GM21528 (cell line): ENCODE measurements around the gene ARL5C.
"Not testable (repeated sequence)": the region's sequence is repeated elsewhere in the genome, so short reads cannot be mapped to it uniquely, and the experiment has no call there.

Source experiments
- ATAC-seq: cut with Tn5 transposase; IDR thresholded peaks from one replicate; pipeline ENCODE4 v1.9.1; 2021; ENCODE audit warnings: mild to moderate bottlenecking, moderate library complexity; ENCODE audit not compliant: unreplicated experiment, low FRiP score

ARL5C gene

DNA sequence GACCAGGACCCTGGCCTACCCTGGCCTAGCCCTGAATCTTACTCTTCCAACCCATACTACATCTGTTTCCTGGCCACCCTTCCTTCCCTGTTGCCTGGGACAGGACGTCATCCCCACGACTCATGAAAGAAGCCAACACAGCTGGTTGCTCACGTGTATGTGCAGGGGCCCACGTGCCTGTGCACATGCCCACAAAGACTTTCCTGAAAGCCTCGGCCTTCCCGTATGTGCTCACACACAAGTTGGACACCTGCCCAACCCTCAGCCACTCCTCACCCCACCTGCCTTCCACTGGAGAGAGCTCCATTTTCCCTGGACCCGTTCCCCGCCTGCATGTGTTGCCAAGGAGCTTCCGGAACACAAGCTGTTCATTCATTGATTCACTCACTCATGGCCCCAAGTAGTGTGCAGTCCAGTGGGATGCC lies 21.5 kb downstream of the ARL5C start:
- ATAC-seq, result no peak

GRCh38 chr17:39143552-39144093 lies 22.3 kb downstream of the ARL5C start:
- no peak for ATAC-seq

DNA sequence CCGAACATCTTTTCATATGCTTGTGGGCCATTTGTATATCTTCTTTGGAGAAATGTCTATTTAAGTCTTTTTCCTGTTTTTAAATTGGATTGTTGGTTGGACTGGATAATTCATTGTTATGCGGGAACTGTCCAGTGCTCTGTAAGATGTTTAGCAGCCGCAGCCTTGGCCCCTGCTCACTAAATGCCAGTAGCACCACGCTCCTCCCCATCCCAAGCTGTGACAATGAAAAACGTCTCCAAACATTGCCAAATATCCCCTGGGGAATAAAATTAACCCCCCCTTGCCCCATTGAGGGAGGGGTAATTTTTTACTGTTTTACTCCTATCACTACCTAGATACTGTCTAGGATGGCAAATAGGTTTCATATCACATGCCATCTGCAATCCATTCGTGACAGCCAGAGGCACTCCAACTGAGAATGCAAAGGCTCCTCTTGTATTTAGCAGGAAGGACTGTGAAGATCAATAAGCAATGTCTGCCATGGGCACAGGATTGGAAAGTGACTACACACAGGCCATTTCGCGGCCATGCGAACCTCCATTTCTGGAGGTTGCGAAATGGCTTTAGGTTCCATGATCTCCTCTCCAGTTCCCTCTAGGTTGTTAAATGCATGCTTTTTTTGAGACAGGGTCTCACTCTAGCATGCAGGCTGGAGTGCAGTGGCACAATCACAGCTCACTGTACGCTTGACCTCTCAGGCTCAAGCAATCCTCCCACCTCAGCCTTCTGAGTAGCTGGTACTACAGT lies 23.9 kb downstream of the ARL5C start:
- no peak for ATAC-seq

- ATAC-seq, result no peak
Measured at GRCh38 chr17:39141294-39141693, 24.7 kb downstream of the ARL5C start.

- ATAC-seq, result no peak
Measured at GRCh38 chr17:39139561-39139960, 26.4 kb downstream of the ARL5C start.

GRCh38 chr17:39139161-39139511 lies 26.8 kb downstream of the ARL5C start:
- ATAC-seq, result no peak

GRCh38 chr17:39138431-39139160 lies 27.4 kb downstream of the ARL5C start:
- ATAC-seq, result no peak

DNA sequence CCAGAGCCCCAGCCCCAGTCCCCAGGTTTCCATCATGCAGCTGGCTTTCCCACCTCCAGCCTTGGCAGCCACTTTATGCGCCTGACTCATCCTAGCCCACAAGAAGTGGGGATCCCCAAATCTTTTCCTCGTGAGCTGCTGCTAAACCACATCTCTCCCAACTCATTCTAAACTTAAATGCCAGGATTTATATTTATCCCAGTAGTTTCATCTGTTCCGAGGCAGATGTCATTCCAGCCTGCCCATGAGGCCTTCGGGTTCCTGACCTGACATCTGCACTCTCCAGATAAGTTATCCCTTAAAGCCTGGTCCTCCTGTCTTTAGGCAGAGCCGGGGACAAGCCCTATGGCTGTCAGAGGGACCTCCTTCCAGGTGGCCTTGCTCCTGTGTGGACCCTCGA lies 31.1 kb downstream of the ARL5C start:
- no peak for ATAC-seq

DNA sequence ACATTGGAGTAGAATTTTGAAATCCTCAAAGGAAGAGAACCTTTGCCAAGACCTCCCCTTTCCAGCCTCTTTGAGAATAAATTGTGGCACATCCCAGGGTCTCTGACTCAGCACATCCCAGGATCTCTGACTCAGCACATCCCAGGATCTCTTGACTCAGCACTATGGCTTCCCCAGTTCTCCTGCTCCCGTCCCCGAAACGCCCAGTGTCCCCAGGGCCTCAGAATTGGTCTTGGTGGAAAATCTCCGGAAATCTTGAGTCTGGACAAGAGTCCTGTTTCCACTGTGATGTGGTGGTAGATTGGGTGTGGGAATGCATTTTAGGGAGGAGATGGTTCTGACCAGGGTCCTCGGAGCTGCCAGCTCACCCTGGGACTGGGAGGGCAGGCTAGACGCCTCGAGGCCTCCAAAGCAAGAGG lies 33.8 kb downstream of the ARL5C start:
- no peak for ATAC-seq

DNA sequence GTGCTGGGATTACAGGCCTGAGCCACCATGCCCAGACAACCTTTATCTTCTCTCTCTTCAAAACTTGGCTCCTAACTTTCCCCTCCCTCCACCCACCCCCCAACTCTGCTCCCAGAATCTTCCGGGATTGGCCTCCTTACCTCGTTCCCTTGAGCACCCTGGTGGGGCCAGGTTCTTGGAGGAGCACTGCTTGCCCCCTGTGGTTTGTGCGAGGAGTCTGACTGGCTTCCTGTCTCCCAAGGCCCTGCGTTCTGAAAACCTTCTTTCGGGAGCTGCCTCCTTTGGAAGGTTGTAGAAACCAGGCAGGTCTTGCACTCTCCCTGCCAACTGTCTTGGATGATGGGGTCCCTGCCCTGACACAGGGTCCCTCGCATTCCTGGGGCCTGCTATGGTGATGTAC lies 34.3 kb downstream of the ARL5C start:
- ATAC-seq, result no peak

- no peak for ATAC-seq
Measured at GRCh38 chr17:39130205-39130604, 35.8 kb downstream of the ARL5C start.

GRCh38 chr17:39129544-39129943 lies 36.4 kb downstream of the ARL5C start:
- not testable (repeated sequence) for ATAC-seq

DNA sequence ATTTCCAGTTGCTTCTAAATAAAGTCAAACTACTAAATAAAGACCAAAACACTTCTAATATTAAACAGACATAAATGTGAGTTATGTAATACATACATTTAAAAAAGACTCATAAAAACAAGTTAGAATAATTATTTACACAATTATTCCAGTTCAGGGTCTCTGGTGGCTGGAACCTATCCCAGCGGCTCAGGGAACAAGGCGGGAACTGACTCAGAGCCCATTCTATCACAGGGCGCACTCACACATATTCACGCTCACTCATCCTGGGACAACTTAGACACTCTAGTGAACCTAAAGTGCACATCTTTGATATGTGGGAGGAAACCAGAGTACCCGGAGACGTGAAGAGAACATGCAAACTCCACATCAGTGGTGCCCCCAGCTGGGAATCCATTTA lies 39.5 kb downstream of the ARL5C start:
- ATAC-seq, result no peak

DNA sequence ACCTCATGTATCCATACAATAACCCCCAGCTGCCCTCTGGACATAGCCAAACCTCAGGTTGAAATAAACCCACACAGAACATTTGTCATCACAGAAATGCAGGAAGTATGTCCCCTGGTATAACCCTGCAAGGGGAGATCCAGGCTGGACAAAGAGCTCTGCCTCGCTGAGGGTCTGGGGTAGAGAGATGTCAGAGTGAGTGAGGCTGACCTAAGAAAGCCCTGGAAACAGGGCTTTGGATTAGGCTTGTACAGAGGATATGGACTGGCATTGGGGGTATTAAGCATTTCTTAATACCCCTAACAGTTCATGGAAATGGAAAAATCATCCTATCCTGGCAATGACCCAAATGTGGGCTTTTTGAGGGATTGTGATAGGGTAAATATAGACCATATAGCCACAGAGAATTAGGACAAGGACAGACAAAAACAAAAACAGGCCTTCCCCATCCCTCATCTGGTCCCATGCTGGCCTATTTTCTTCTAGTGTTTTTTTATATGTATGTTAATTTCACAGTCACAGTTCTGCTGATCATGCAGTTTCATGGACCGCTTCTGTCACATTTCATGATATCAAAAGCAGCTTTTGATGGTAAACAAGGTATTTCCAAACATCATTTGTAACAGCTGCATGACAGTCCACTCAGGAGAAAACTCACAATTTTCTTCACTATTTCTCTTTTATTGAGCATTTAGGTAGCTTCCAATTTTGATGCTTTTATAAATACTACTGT lies 40.7 kb downstream of the ARL5C start:
- ATAC-seq, result no peak

- ATAC-seq, result no peak
Measured at GRCh38 chr17:39123627-39124026, 42.3 kb downstream of the ARL5C start.

GRCh38 chr17:39122991-39123390 lies 43.0 kb downstream of the ARL5C start:
- ATAC-seq, result no peak

GRCh38 chr17:39121919-39122318 lies 44.0 kb downstream of the ARL5C start:
- not testable (repeated sequence) for ATAC-seq

- ATAC-seq, result no peak
Measured at GRCh38 chr17:39118674-39119419, 47.1 kb downstream of the ARL5C start.

DNA sequence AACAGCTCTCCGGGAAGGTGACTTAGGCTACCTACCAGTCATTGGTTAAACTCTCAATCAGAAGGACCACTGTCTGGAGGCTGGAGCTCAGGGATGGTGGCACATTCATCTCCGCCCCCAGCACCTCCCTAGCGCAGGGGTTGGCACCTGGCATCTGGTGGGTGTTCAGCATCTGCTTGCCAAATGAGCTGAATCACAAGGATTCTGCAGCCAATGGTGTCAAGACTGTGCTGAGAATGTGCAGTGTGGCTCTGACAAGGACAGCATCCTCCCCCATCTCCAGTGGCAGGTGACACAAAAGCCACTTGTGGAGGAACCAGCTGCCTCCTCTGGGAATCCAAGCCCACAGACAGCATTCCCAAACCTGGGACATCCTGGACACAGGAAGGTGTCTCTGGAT lies 49.7 kb downstream of the ARL5C start:
- ATAC-seq, result no peak

GRCh38 chr17:39115135-39115534 lies 50.8 kb downstream of the ARL5C start:
- ATAC-seq, result no peak
